ENCODE data around the gene SLC25A48.

GRCh38 chr5:135877570-135878155 is 43.2 kb downstream of the SLC25A48 start:
- TF ChIP-seq CTCF (tag by site-specific recombination; IDR thresholded peaks at IDR 0.05): no peak
- no peak for TF ChIP-seq REST (tag by site-specific recombination; IDR thresholded peaks at IDR 0.05)
- TF ChIP-seq ZNF707 (tag by site-specific recombination; IDR thresholded peaks at IDR 0.05): no peak
- TF ChIP-seq ZNF184 (tag by site-specific recombination; IDR thresholded peaks at IDR 0.05): no peak
- TF ChIP-seq ZNF626 (tag by site-specific recombination; IDR thresholded peaks at IDR 0.05): no peak
- TF ChIP-seq ZNF777 (tag by site-specific recombination; IDR thresholded peaks at IDR 0.05; ENCODE audit: borderline replicate concordance): no peak
- no peak for TF ChIP-seq ATF2 (tag by site-specific recombination; IDR thresholded peaks at IDR 0.05; ENCODE audit: low read depth)
- TF ChIP-seq ZNF768 (tag by site-specific recombination; IDR thresholded peaks at IDR 0.05): no peak
- TF ChIP-seq PBX3 (CRISPR knock-in tag; IDR thresholded peaks at IDR 0.05): no peak
- no peak for TF ChIP-seq KLF1 (tag by site-specific recombination; IDR thresholded peaks at IDR 0.05)

All from HEK293 (cell line).